ENCODE data around the gene PAWR.

GRCh38 chr12:79561401-79562132 is 129.2 kb downstream of the PAWR start:
- TF ChIP-seq ZNF274 (IDR thresholded peaks at IDR 0.05; ENCODE audit: low read depth, low read length) (no peak), EZH2phosphoT487 (IDR thresholded peaks at IDR 0.05; ENCODE audit: borderline replicate concordance) (no peak), EZH2 (IDR thresholded peaks at IDR 0.05) (no peak), RAD21 (IDR thresholded peaks at IDR 0.05; ENCODE audit: low read depth) (no peak), POLR2AphosphoS5 (IDR thresholded peaks at IDR 0.05; ENCODE audit: low read depth, low read length) (no peak), CTCF (IDR thresholded peaks at IDR 0.05 in 2 of 3, conservative IDR thresholded peaks at IDR 0.05 in 1 of 3; ENCODE audit: borderline replicate concordance in 1 of 3, insufficient read depth in 1 of 3, low read depth in 2 of 3, low read length in 2 of 3) (no peak), ZBTB33 (IDR thresholded peaks at IDR 0.05; ENCODE audit: extremely low read depth, insufficient replicate concordance, low read length) (no peak), MAX (IDR thresholded peaks at IDR 0.05) (no peak), POLR2A (IDR thresholded peaks at IDR 0.05; ENCODE audit: borderline replicate concordance, extremely low read depth, insufficient read depth, insufficient read length) (no peak), EGR1 (IDR thresholded peaks at IDR 0.05; ENCODE audit: low read depth) (no peak), SP1 (IDR thresholded peaks at IDR 0.05; ENCODE audit: low read depth) (no peak), ZFX (IDR thresholded peaks at IDR 0.05) (no peak)
